Measurements from ENCODE around the gene ADAMTS10. TPM values are rescaled to one million over a fixed set of nuclear protein-coding genes. Genes with fewer than 3 reads are reported as not detected.

ADAMTS10 gene
- total RNA-seq = 66.3 TPM

DNA sequence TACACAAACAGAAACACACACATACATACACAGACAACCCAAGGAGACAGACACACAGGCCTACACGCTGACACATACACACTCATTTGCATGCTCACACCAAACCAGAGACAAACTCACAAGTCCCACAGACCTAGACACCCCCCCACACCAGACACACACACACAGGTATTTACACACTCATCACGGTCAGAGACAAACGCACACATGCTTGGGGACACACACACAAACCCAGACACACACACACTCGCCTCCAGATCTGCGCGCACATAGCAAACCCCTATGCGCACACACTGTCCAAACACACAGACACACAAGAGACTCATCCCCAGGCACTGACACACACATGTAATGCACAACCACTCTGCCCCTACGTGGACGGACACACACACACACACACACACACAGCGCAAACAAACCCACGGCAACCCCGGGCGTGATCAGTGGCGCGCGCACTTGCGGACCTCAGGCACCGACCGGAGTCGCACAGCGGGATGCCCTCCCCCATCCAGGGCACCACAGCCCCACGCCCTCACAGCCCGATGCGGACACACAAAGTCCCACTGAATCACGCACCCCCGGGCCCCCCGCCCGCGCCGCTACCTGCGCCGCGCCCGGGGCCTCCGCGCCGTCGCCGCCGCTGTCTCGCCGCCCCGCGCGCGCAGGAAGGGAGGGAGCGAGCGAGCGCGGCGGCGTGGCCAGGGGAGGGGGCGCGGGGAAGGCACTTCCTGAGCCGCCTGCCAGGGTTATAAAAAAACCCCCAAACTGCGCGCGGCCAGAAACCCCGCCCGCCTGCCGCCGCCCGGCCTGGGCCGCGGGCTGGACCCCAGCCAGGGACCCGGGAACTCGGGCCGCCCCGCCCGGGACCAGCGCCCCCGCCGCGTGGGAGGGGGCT, at the start of gene ADAMTS10:
Gene ADAMTS10 (minus strand): TSS at position 675 of the 895 bp plus-strand sequence. CDS start 5,005 bp downstream, outside the sequence.
- Histone ChIP-seq H3K27me3 (no peaks in the 10 kb centered on the region), H3K36me3 (no peaks in the 10 kb centered on the region), H3K4me1 (peaks cover 42% of the 10 kb centered on the region), H3K4me3 (peak within 1 kb of the TSS; percentile 63 to 65), H3K27ac (peak within 1 kb of the TSS; percentile 84), H3K9me3 (no peaks in the 10 kb centered on the region)
- no peak for TF ChIP-seq POLR2A (IDR thresholded peaks at IDR 0.05)
- no peak for TF ChIP-seq POLR2AphosphoS5 (IDR thresholded peaks at IDR 0.05; ENCODE audit: insufficient read depth in 1 of 2, low read depth in 1 of 2)
- TF ChIP-seq CTCF (IDR thresholded peaks at IDR 0.05) = no peak
- intact Hi-C loops (cut with DNase I) = no loop called here
- DNase-seq (ENCODE audit: extremely low spot score in 2 of 2) = no peak

DNA sequence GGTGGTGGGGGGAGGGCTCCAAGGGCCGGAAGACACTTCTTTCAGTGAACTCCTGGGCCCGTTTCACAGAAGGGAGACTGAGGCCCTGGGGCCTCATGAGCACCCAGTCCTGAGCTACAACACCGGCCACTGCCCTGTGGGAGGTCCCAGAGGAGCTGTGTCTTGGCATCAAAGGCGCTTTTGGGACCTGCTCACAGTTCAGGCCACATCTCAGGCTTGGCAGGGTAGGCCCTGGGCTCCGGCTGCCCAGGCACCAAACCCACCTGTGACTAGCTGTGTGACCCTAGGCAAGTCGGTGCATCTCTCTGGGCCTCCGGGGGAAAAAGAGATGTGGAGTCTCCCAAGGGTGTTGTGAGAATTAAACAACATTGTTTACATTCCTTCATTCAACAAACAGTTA, 49.4 kb upstream of the ADAMTS10 start:
- intact Hi-C loops (cut with DNase I) = loop anchor here (10.0 kb wide), 2 partner anchors 415 to 1555 kb away; no protein-coding TSS in a partner anchor
- no peak overlapping the region for H3K27ac ChIP-seq
- no peaks in the 10 kb centered on the region for H3K9me3 ChIP-seq
- no peak for DNase-seq (ENCODE audit: extremely low spot score in 2 of 2)
- no peaks in the 10 kb centered on the region for H3K36me3 ChIP-seq
- no peaks in the 10 kb centered on the region for H3K27me3 ChIP-seq
- H3K4me3 ChIP-seq = no peak overlapping the region
- TF ChIP-seq POLR2A (IDR thresholded peaks at IDR 0.05) (no peak), CTCF (IDR thresholded peaks at IDR 0.05) (no peak), POLR2AphosphoS5 (IDR thresholded peaks at IDR 0.05; ENCODE audit: insufficient read depth in 1 of 2, low read depth in 1 of 2) (no peak)
- no peaks in the 10 kb centered on the region for H3K4me1 ChIP-seq

DNA sequence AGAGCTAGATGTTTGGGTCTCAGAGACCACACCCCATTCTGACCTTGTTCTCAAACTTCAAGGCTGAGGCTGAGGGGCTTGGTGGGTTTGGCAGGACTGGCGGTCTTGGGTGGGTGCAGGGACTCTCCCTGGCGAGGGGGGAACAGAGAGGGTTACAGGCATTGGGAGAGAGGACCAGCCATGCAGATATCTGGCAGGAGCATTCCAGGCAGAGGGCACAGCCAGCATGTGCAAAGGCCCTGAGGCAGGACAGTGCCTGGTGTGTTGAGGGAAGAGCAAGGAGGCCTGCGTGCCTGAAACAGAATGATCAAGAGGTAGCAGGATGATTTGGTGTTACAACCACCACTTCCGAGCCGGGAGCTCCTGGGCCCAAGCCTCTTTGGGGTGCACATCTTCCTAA, 47.4 kb upstream of the ADAMTS10 start:
- Histone ChIP-seq H3K27ac (no peak overlapping the region), H3K27me3 (no peaks in the 10 kb centered on the region), H3K4me1 (no peaks in the 10 kb centered on the region), H3K9me3 (no peaks in the 10 kb centered on the region), H3K36me3 (no peaks in the 10 kb centered on the region), H3K4me3 (no peak overlapping the region)
- no peak for DNase-seq (ENCODE audit: extremely low spot score in 2 of 2)
- intact Hi-C loops (cut with DNase I) = loop anchor here (10.0 kb wide), 2 partner anchors 417 to 1557 kb away; no protein-coding TSS in a partner anchor
- TF ChIP-seq CTCF (IDR thresholded peaks at IDR 0.05) = no peak
- no peak for TF ChIP-seq POLR2AphosphoS5 (IDR thresholded peaks at IDR 0.05; ENCODE audit: insufficient read depth in 1 of 2, low read depth in 1 of 2)
- TF ChIP-seq POLR2A (IDR thresholded peaks at IDR 0.05) = no peak

GRCh38 chr19:8655340-8655709, 44.8 kb upstream of the ADAMTS10 start:
- intact Hi-C loops (cut with DNase I) = loop anchor here (10.0 kb wide), 2 partner anchors 419 to 1559 kb away; no protein-coding TSS in a partner anchor
- Histone ChIP-seq H3K27me3 (no peaks in the 10 kb centered on the region), H3K4me3 (no peak overlapping the region), H3K36me3 (no peaks in the 10 kb centered on the region), H3K27ac (no peak overlapping the region), H3K4me1 (no peaks in the 10 kb centered on the region), H3K9me3 (no peaks in the 10 kb centered on the region)
- DNase-seq (ENCODE audit: extremely low spot score in 2 of 2) = no peak
- TF ChIP-seq POLR2A (IDR thresholded peaks at IDR 0.05) (no peak), CTCF (IDR thresholded peaks at IDR 0.05) (no peak), POLR2AphosphoS5 (IDR thresholded peaks at IDR 0.05; ENCODE audit: insufficient read depth in 1 of 2, low read depth in 1 of 2) (no peak)

Measured in vagina (tissue), 2 donors.